ENCODE results near the gene CD93. TPM values are rescaled to one million over a fixed set of nuclear protein-coding genes. Genes with fewer than 3 reads are reported as not detected.

CD93 gene
- total and polyA plus RNA-seq, 2 donors (not counting 1 experiment from before 2014, with no cell fraction given) = 0.01 TPM; not detected in 1

GRCh38 chr20:23096986-23097520, 10.9 kb upstream of the CD93 start:
- H3K4me1 ChIP-seq (ENCODE audit: control insufficient read depth, extremely low read depth, insufficient read depth, low read length) = no peaks in the 10 kb centered on the region
- H3K79me2 ChIP-seq (ENCODE audit: control insufficient read depth, insufficient read depth, low read length) = no peaks in the 10 kb centered on the region
- H3K4me3 ChIP-seq (replicated peaks in 1 of 4; ENCODE audit: control extremely low read depth in 1 of 4, insufficient read depth in 1 of 4, low read depth in 3 of 4, low read length in 4 of 4) = no peak overlapping the region
- H3K27me3 ChIP-seq (ENCODE audit: control insufficient read depth, insufficient read depth, low read length) = peaks cover 6% of the 10 kb centered on the region
- no peak overlapping the region for H3K9ac ChIP-seq (ENCODE audit: insufficient read depth, low read length)
- H3K9me3 ChIP-seq (ENCODE audit: control insufficient read depth, insufficient read depth, low read depth, low read length) = no peaks in the 10 kb centered on the region
- no peak for DNase-seq (ENCODE audit: low read depth in 2 of 2)
- TF ChIP-seq EZH2 (IDR thresholded peaks at IDR 0.05; ENCODE audit: low read length, missing control alignments) (no peak), CTCF (conservative IDR thresholded peaks at IDR 0.05 in 1 of 2, IDR thresholded peaks at IDR 0.05 in 1 of 2; ENCODE audit: low read depth in 1 of 2, low read length in 2 of 2) (no peak)
- no peaks in the 10 kb centered on the region for H4K20me1 ChIP-seq (ENCODE audit: control insufficient read depth, extremely low read depth, insufficient read depth, low read length)
- H3K27ac ChIP-seq (ENCODE audit: insufficient read depth, low read length) = no peak overlapping the region
- no peak overlapping the region for H3K4me2 ChIP-seq (ENCODE audit: extremely low read depth, insufficient read depth, low read length)
- H3K36me3 ChIP-seq (ENCODE audit: control insufficient read depth, insufficient read depth, low read length) = no peaks in the 10 kb centered on the region
- no peak overlapping the region for H2AFZ ChIP-seq (ENCODE audit: low read length)

- Histone ChIP-seq H3K4me3 (replicated peaks in 1 of 4; ENCODE audit: control extremely low read depth in 1 of 4, insufficient read depth in 1 of 4, low read depth in 3 of 4, low read length in 4 of 4) (no peak overlapping the region), H3K36me3 (ENCODE audit: control insufficient read depth, insufficient read depth, low read length) (no peaks in the 10 kb centered on the region), H3K27me3 (ENCODE audit: control insufficient read depth, insufficient read depth, low read length) (peaks cover 6% of the 10 kb centered on the region), H3K4me1 (ENCODE audit: control insufficient read depth, extremely low read depth, insufficient read depth, low read length) (no peaks in the 10 kb centered on the region), H4K20me1 (ENCODE audit: control insufficient read depth, extremely low read depth, insufficient read depth, low read length) (no peaks in the 10 kb centered on the region), H3K27ac (ENCODE audit: insufficient read depth, low read length) (no peak overlapping the region), H3K79me2 (ENCODE audit: control insufficient read depth, insufficient read depth, low read length) (no peaks in the 10 kb centered on the region), H3K9ac (ENCODE audit: insufficient read depth, low read length) (no peak overlapping the region), H3K9me3 (ENCODE audit: control insufficient read depth, insufficient read depth, low read depth, low read length) (no peaks in the 10 kb centered on the region), H3K4me2 (ENCODE audit: extremely low read depth, insufficient read depth, low read length) (no peak overlapping the region), H2AFZ (ENCODE audit: low read length) (no peak overlapping the region)
- TF ChIP-seq CTCF (conservative IDR thresholded peaks at IDR 0.05 in 1 of 2, IDR thresholded peaks at IDR 0.05 in 1 of 2; ENCODE audit: low read depth in 1 of 2, low read length in 2 of 2) = no peak
- TF ChIP-seq EZH2 (IDR thresholded peaks at IDR 0.05; ENCODE audit: low read length, missing control alignments) = no peak
- no peak for DNase-seq (ENCODE audit: low read depth in 2 of 2)
Measured at GRCh38 chr20:23096097-23096496, 10.0 kb upstream of the CD93 start.

- no peak overlapping the region for H2AFZ ChIP-seq (ENCODE audit: low read length)
- H3K36me3 ChIP-seq (ENCODE audit: control insufficient read depth, insufficient read depth, low read length) = no peaks in the 10 kb centered on the region
- H3K27ac ChIP-seq (ENCODE audit: insufficient read depth, low read length) = no peak overlapping the region
- no peaks in the 10 kb centered on the region for H3K4me1 ChIP-seq (ENCODE audit: control insufficient read depth, extremely low read depth, insufficient read depth, low read length)
- TF ChIP-seq CTCF (conservative IDR thresholded peaks at IDR 0.05 in 1 of 2, IDR thresholded peaks at IDR 0.05 in 1 of 2; ENCODE audit: low read depth in 1 of 2, low read length in 2 of 2) = no peak
- TF ChIP-seq EZH2 (IDR thresholded peaks at IDR 0.05; ENCODE audit: low read length, missing control alignments) = no peak
- H3K27me3 ChIP-seq (ENCODE audit: control insufficient read depth, insufficient read depth, low read length) = peaks cover 6% of the 10 kb centered on the region
- no peak overlapping the region for H3K9ac ChIP-seq (ENCODE audit: insufficient read depth, low read length)
- no peak overlapping the region for H3K4me2 ChIP-seq (ENCODE audit: extremely low read depth, insufficient read depth, low read length)
- H4K20me1 ChIP-seq (ENCODE audit: control insufficient read depth, extremely low read depth, insufficient read depth, low read length) = no peaks in the 10 kb centered on the region
- H3K9me3 ChIP-seq (ENCODE audit: control insufficient read depth, insufficient read depth, low read depth, low read length) = no peaks in the 10 kb centered on the region
- H3K79me2 ChIP-seq (ENCODE audit: control insufficient read depth, insufficient read depth, low read length) = no peaks in the 10 kb centered on the region
- no peak for DNase-seq (ENCODE audit: low read depth in 2 of 2)
- H3K4me3 ChIP-seq (replicated peaks in 1 of 4; ENCODE audit: control extremely low read depth in 1 of 4, insufficient read depth in 1 of 4, low read depth in 3 of 4, low read length in 4 of 4) = no peak overlapping the region
Measured at GRCh38 chr20:23095499-23095898, 9.4 kb upstream of the CD93 start.
